Renal cortical epithelial cell (primary cell): ENCODE measurements around the gene IL13RA2. TPM values are rescaled to one million over a fixed set of nuclear protein-coding genes. Genes with fewer than 3 reads are reported as not detected.

Source experiments
- DNase-seq: peaks from one replicate; pipeline ENCODE4 v3.0.0-alpha.2; 2011; ENCODE audit warnings: low read depth
- total RNA-seq: library from RNA; depleted of rRNA; stranded (reverse); fragments of >200 nt; gene quantifications from 2 replicates; pipeline ENCODE4 v1.2.3, GENCODE V29; 2014

IL13RA2 gene
- total RNA-seq = 1.5 and 2.4 TPM in 2 replicates

GRCh38 chrX:115017455-115017854 lies at the start of gene IL13RA2:
IL13RA2 (minus strand) TSS chrX:115017616; CDS start chrX:115017269, 347 bp downstream.
- DNase-seq = no peak

GRCh38 chrX:115065304-115065703 lies 47.9 kb upstream of the IL13RA2 start:
- DNase-seq = no peak

GRCh38 chrX:115060013-115060412 lies 42.6 kb upstream of the IL13RA2 start:
- no peak for DNase-seq

- no peak for DNase-seq
Measured at GRCh38 chrX:115058276-115058675, 40.9 kb upstream of the IL13RA2 start.

GRCh38 chrX:115054876-115055275 lies 37.5 kb upstream of the IL13RA2 start:
- no peak for DNase-seq

- DNase-seq = no peak
Measured at GRCh38 chrX:115053223-115053622, 35.8 kb upstream of the IL13RA2 start.

- peak; percentile 18 for DNase-seq
Measured at GRCh38 chrX:115047715-115048114, 30.3 kb upstream of the IL13RA2 start.

GRCh38 chrX:115047181-115047580 lies 29.8 kb upstream of the IL13RA2 start:
- DNase-seq = peak; percentile 89

- DNase-seq = no peak
Measured at GRCh38 chrX:115040417-115040816, 23.0 kb upstream of the IL13RA2 start.

- no peak for DNase-seq
Measured at GRCh38 chrX:115038406-115038805, 21.0 kb upstream of the IL13RA2 start.

- no peak for DNase-seq
Measured at GRCh38 chrX:115036029-115036428, 18.6 kb upstream of the IL13RA2 start.

GRCh38 chrX:115031989-115032388 lies 14.6 kb upstream of the IL13RA2 start:
- DNase-seq = no peak

- DNase-seq = peak; percentile 45
Measured at GRCh38 chrX:115030625-115031024, 13.2 kb upstream of the IL13RA2 start.

GRCh38 chrX:115029869-115030570 lies 12.6 kb upstream of the IL13RA2 start:
- no peak for DNase-seq

- DNase-seq = no peak
Measured at GRCh38 chrX:115029440-115029839, 12.0 kb upstream of the IL13RA2 start.

GRCh38 chrX:115023811-115024210 lies 6.4 kb upstream of the IL13RA2 start:
- no peak for DNase-seq

GRCh38 chrX:115023139-115023538 lies 5.7 kb upstream of the IL13RA2 start:
- DNase-seq = peak; percentile 88

GRCh38 chrX:115021121-115021520 lies 3.7 kb upstream of the IL13RA2 start:
- DNase-seq = no peak

GRCh38 chrX:115018944-115019343 lies 1.5 kb upstream of the IL13RA2 start:
- peak; percentile 30 for DNase-seq

GRCh38 chrX:115018040-115018647 lies 728 bp upstream of the IL13RA2 start:
- DNase-seq = no peak

- DNase-seq = peak; percentile 24
Measured at GRCh38 chrX:115013705-115014104, 3.7 kb downstream of the IL13RA2 start.

GRCh38 chrX:115011428-115011827 lies 6.0 kb downstream of the IL13RA2 start:
- DNase-seq = no peak

- DNase-seq = no peak
Measured at GRCh38 chrX:114999906-115000305, 17.5 kb downstream of the IL13RA2 start.

GRCh38 chrX:114997779-114998178 lies 19.6 kb downstream of the IL13RA2 start:
- no peak for DNase-seq
